ENCODE data around the gene UGGT1. TPM values are rescaled to one million over a fixed set of nuclear protein-coding genes. Genes with fewer than 3 reads are reported as not detected.

The UGGT1 gene
- total RNA-seq, 1 donor from 2014 or later, result 68.0 TPM

Other genes with a start within 250 kb of the UGGT1 start
- gene POLR2D, start 233.0 kb upstream of the UGGT1 start, total RNA-seq, result 35.8 and 37.7 TPM in 2 replicates
- gene AMMECR1L, start 205.2 kb upstream of the UGGT1 start, total RNA-seq, result 30.5 and 32.2 TPM in 2 replicates
- 21.5 and 24.6 TPM in 2 replicates for gene SAP130, start 63.1 kb upstream of the UGGT1 start, total RNA-seq
- gene HS6ST1, start 227.7 kb downstream of the UGGT1 start, total RNA-seq, result 20.5 and 20.9 TPM in 2 replicates